Umbilical cord (tissue), 2 donors: ENCODE data around the gene ATRX. TPM values are rescaled to one million over a fixed set of nuclear protein-coding genes. Genes with fewer than 3 reads are reported as not detected.
A peak's percentile ranks its signal among the peaks of the same experiment; 100 is the strongest.
"Not testable (repeated sequence)": the region's sequence is repeated elsewhere in the genome, so short reads cannot be mapped to it uniquely, and the experiment has no call there.

Source experiments
- DNase-seq: peaks from one replicate; pipeline ENCODE4 v3.0.0-alpha.2; 2015; ENCODE audit warnings: low spot score
- total RNA-seq: library from RNA; depleted of rRNA; stranded (reverse); fragments of >200 nt; gene quantifications from one replicate; pipeline ENCODE4 v1.2.3, GENCODE V29; 2014; ENCODE audit warnings: low replicate concordance; ENCODE audit not compliant: insufficient read depth

ATRX gene
- total RNA-seq, 1 donor from 2014 or later = 142 TPM

DNA sequence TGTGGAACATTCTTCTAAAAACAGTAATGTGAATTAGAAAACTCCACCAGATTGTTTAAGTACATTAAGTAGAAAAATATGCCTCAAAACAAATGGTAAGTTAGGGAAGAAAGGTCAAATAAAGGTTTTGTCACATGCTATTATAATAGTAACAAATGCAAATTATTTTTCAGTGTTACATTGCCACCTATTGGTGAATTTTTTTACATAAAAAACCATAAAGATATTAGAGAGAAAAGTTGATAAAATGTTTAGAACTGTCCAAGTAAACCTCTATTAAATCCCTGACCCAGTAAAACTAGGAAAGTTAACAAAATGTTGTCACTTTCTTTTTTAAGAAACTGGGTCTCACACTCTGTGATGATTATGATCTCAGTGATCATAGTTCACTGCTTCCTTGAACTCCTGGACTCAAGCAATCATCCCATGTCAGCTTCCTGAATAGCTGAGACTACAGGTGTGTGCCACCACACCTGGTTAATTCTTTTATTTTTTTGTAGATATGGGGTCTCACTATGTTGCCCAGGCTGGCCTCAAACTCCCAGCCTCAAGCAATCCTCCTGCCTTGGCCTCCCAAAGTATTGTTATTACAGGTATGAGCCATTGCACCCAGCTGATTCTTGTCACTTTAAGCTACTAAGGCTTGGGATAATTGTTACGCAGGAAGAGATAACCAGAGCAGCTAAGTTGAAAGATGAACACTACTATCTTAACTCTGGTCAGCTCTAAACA is 157.6 kb downstream of the ATRX start:
- DNase-seq = no peak

DNA sequence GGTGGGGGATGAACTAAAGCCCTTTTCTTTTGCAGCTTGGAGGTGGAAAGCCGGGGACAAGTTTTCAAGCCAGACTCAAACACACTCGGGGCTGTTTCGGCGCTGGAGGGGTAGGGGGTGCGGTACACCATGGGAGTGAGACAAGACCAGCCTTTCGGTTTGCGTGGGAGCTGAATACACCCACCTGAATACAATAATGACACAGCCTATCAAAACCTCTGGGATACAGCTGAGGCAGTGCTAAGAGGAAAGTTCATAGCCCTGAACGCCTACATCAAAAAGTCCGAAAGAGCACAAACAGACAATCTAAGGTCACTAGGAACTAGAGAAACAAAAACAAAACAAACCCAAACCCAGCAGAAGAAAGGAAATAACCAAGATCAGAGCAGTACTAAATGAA is 163.3 kb downstream of the ATRX start:
- DNase-seq = no peak

- DNase-seq = no peak
Observed at GRCh38 chrX:77622233-77622632, 163.8 kb downstream of the ATRX start.

GRCh38 chrX:77621453-77621852 is 164.6 kb downstream of the ATRX start:
- DNase-seq = not testable (repeated sequence)

- DNase-seq = peak; percentile 1
Observed at GRCh38 chrX:77617206-77617605, 168.8 kb downstream of the ATRX start.

GRCh38 chrX:77603635-77604336 is 182.2 kb downstream of the ATRX start:
- no peak for DNase-seq

GRCh38 chrX:77597511-77597910 is 188.5 kb downstream of the ATRX start:
- no peak for DNase-seq

DNA sequence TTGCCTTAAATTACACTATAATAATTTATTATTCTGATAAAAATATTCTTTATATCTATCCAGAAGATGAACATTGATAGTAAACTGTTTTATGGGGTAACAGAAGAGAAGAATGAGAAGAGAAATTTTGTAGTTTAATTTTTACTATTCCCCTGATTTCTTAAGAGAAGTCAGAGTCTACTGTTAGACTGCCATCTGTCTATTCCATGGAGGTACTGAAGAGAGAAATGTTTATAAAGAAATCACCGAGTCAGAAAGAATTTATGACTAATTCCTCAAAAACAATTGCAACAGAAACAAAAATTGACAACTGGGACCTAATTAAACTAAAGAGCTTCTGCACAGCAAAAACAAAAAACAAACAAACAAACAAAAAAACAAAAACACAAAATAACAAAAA is 188.9 kb downstream of the ATRX start:
- DNase-seq = no peak

- no peak for DNase-seq
Observed at GRCh38 chrX:77595848-77596247, 190.2 kb downstream of the ATRX start.

DNA sequence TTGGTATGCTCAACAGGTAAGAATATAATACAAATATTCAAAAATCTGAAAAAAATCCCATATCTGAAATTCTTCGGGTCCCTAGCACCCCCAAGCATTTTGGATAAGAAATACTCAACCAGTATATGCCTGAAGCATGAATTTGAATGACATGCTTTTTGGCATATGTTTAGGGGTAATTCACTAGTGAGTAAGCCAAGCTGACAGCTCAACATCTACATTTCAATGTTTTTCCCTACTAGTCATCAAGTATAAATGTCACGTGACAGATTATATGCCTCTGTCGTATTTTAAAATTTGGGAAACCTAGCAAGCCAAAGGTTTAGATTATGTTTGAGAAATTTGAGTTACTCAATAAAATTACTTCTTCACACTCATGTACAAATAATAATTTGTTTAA is 213.7 kb downstream of the ATRX start:
- DNase-seq = no peak

DNA sequence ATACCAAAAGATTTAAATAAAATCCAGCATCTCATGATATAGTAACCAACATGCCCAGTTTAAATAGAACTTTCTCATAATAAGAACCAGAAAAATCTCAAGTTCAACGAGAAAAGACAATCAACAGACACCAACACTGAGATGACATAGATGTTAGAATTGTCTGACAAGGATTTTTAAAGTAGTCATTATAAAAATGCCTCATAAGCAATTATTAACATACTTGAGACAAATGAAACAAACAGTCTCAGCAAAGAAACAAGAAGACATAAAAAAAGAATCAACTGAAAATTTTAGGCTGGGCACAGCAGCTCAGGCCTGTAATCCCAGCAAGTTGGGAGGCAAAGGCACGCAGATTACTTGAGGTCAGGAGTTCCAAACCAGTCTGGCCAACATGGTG is 220.7 kb downstream of the ATRX start:
- DNase-seq = no peak

DNA sequence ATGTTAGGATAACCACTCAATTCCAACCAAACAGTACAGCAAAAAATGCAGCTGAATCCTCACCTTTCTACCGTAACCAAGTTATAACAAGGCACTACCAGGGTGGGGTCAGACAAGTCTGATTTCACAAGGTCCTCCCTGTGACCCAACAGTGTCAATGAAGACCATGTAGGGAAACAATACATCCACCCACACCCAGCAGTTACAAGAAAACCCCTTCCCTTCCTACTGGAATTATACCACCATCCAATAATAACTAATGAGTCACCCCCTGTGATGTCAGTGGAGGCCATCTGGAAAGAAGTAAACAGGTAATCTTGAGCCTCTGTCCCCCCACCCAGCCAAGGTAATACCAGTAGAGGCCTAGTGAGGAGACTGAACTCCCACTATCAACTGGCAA is 221.2 kb downstream of the ATRX start:
- no peak for DNase-seq

GRCh38 chrX:77561372-77561771 is 224.6 kb downstream of the ATRX start:
- DNase-seq = no peak

DNA sequence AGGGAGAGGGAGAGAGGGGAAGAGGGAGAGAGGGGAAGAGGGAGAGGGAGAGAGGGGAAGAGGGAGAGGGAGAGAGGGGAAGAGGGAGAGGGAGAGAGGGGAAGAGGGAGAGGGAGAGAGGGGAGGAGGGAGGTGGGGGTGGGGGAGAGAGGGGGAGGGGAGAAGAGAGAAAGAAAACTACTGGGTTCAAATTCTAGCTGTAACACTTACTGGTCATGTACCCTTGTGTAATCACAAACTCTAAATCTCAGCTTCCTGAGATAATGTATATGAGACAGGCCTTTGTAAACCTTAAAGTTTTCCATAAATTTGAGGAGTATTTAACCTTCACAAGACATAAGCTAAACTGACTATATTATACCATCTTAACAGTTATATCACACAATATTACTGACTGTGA is 229.7 kb downstream of the ATRX start:
- DNase-seq = no peak

- DNase-seq = no peak
Observed at GRCh38 chrX:77548751-77549150, 237.3 kb downstream of the ATRX start.

DNA sequence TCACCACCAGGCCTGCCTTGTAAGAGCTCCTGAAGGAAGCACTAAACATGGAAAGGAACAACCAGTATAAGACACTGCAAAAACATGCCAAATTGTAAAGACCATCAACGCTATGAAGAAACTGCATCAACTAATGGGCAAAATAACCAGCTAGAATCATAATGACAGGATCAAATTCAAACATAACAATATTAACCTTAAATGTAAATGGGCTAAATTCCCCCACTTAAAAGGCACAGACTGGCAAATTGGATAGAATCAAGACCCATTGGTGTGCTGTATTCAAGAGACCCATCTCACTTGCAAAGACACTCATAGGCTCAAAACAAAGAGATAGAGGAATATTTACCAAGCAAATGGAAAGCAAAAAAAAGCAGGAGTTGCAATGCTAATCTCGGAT is 246.2 kb downstream of the ATRX start:
- DNase-seq = not testable (repeated sequence)

- not testable (repeated sequence) for DNase-seq
Observed at GRCh38 chrX:77531261-77531660, 254.8 kb downstream of the ATRX start.

- DNase-seq = no peak
Observed at GRCh38 chrX:77528034-77528433, 258.0 kb downstream of the ATRX start.

DNA sequence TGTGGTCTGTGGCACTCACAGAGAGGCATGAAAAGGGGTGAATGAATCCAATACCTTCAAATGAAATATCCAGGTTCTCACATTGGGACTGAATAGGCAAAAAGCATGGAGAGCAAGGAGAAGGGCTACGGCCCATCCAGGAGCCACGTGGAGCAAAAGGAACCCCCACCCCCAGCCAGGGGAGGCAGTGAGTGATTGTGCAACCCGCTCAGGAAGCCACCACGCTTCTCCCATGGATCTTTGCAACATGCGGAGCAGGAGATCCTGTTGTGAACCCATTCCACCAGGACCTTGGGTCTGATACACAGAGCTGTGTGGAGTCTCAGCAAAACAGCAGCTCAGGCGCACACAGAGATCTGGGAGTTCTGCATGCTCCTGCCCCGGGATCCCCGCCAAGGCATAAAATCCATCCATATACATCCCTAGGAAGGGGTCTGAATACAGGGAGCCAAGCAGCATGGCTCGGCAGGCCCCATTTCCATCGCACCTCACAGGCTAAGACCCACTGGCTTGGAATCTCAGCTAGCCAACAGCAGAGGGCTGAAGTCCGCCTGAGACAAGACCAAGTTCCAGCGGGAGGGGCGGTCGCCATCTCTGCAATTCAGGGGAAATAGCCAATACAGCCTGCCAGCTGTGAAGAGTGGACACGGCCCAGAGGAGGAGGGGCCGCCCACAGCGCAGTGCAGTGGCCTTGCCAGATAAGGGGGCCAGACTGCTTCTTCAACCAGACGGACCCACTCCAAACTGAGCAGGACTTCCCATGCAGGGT is 258.6 kb downstream of the ATRX start:
- peak; percentile 5 for DNase-seq

DNA sequence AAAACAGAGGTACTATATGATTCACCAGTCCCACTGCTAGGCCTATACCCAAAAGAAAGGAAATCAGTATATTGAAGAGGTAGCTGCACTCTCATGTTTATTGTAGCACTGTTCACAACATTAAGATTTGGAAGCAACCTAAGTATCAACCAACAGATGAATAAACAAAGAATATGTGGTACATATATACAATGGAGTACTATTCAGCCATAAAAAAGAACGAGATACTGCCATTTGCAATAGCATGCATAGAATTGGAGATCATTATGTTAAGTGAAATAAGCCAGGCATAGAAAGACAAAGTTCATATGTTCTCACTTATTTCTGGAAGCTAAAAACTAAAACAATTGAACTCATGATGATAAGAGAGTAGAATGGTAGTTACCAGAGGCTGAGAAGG is 266.3 kb downstream of the ATRX start:
- DNase-seq = no peak

GRCh38 chrX:77514177-77514576 is 271.8 kb downstream of the ATRX start:
- DNase-seq = no peak

DNA sequence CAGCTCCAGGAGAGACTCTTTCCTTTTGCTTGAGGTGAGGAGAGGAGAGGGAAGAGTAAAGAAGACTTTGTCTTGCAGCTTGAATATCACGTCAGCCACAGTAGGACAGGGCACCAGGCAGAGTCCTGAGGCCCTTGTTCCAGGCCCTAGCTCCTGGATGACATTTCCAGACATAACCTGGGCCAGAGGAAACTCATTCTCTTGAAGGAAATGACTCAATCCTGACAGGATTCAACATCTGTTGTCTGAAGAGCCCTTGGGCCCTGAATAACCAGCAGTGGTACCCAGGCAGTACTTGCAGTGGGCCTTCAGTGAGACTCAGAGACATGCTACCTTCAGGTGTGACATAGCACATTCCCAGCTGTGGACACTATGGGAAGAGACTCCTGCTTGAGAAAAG is 276.0 kb downstream of the ATRX start:
- DNase-seq = no peak

DNA sequence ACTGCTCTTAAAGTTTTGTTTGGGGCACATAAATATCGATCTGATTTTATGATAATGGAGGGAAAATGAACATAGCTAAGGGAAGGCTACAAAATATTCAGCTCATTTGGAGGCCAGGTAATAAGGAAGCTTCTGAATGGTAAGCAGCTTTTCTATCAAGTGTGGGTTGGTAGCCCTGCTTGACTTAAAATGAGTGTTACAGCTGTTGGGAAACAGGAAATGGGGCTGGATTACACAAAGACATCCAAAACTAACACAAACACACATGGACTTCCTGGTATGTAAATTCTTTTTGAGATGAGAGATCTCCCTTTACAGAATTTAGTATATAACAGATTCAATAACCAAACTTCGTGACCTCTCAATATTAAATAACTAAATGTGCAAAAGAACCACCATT is 280.8 kb downstream of the ATRX start:
- no peak for DNase-seq
